Dermis microvascular lymphatic vessel endothelial cell (primary cell): ENCODE data around the gene OR51E2. TPM values are rescaled to one million over a fixed set of nuclear protein-coding genes. Genes with fewer than 3 reads are reported as not detected.
"Not testable (repeated sequence)": the region's sequence is repeated elsewhere in the genome, so short reads cannot be mapped to it uniquely, and the experiment has no call there.

Experiments used
- DNase-seq, 2 donors: peaks; one replicate each; pipeline versions ENCODE4 v3.0.0 to v3.0.0-alpha.2; 2010; ENCODE audit warnings: low read depth in 2 of 2
- total RNA-seq: library from RNA; depleted of rRNA; stranded (reverse); fragments of >200 nt; gene quantifications from 2 replicates; pipeline ENCODE4 v1.2.1, GENCODE V29; 2014

Gene OR51E2
- not detected in 2 replicates for total RNA-seq

- no peak for DNase-seq
Observed at GRCh38 chr11:4697585-4697984, at the start of gene OR51E2. TSS of gene OR51E2 (minus strand) at chr11:4697853. CDS start at chr11:4682711, 15,142 bp downstream.

GRCh38 chr11:4740735-4741134, 43.1 kb upstream of the OR51E2 start:
- DNase-seq, result no peak

GRCh38 chr11:4727171-4727570, 29.5 kb upstream of the OR51E2 start:
- DNase-seq, result no peak

GRCh38 chr11:4722616-4723534, 25.2 kb upstream of the OR51E2 start:
- DNase-seq, result not testable (repeated sequence)

- no peak for DNase-seq
Observed at GRCh38 chr11:4714300-4714699, 16.6 kb upstream of the OR51E2 start.

- DNase-seq, result no peak
Observed at GRCh38 chr11:4713241-4713640, 15.6 kb upstream of the OR51E2 start.

GRCh38 chr11:4704790-4705334, 7.2 kb upstream of the OR51E2 start:
- DNase-seq, result no peak

- DNase-seq, result no peak
Observed at GRCh38 chr11:4704054-4704789, 6.6 kb upstream of the OR51E2 start, which contains the start of gene MMP26. TSS of gene MMP26 (plus strand) at chr11:4704784.

- DNase-seq, result no peak
Observed at GRCh38 chr11:4700436-4700820, 2.8 kb upstream of the OR51E2 start.

- DNase-seq, result no peak
Observed at GRCh38 chr11:4699697-4700435, 2.2 kb upstream of the OR51E2 start.

GRCh38 chr11:4695442-4695841, 2.2 kb downstream of the OR51E2 start:
- no peak for DNase-seq

GRCh38 chr11:4684631-4685285, 12.9 kb downstream of the OR51E2 start:
- no peak for DNase-seq

GRCh38 chr11:4682623-4683419, 14.8 kb downstream of the OR51E2 start:
- no peak for DNase-seq

- DNase-seq, result no peak
Observed at GRCh38 chr11:4680341-4680740, 17.3 kb downstream of the OR51E2 start.

GRCh38 chr11:4677948-4678347, 19.7 kb downstream of the OR51E2 start:
- no peak for DNase-seq

GRCh38 chr11:4673781-4674180, 23.9 kb downstream of the OR51E2 start:
- DNase-seq, result no peak

- no peak for DNase-seq
Observed at GRCh38 chr11:4672470-4672869, 25.2 kb downstream of the OR51E2 start.

GRCh38 chr11:4671741-4672140, 25.9 kb downstream of the OR51E2 start:
- DNase-seq, result no peak

GRCh38 chr11:4665424-4665823, 32.2 kb downstream of the OR51E2 start:
- no peak for DNase-seq

- no peak for DNase-seq
Observed at GRCh38 chr11:4664786-4665185, 32.9 kb downstream of the OR51E2 start.
